ENCODE data around the gene LYPD1. TPM values are rescaled to one million over a fixed set of nuclear protein-coding genes. Genes with fewer than 3 reads are reported as not detected.

The LYPD1 gene
- total and polyA plus RNA-seq, 2 experiments from 2014 or later = 1.5 to 4.2 TPM

GRCh38 chr2:132609101-132609890 lies 60.7 kb downstream of the LYPD1 start (continued):
- TF ChIP-seq ZNF462 (CRISPR knock-in tag; IDR thresholded peaks at IDR 0.05) (no peak), REST (IDR thresholded peaks at IDR 0.05; ENCODE audit: unreplicated experiment) (no peak), ZNF331 (CRISPR knock-in tag; IDR thresholded peaks at IDR 0.05; ENCODE audit: low read depth) (no peak), ETS1 (IDR thresholded peaks at IDR 0.05) (no peak), CREB1 (CRISPR knock-in tag; IDR thresholded peaks at IDR 0.05; ENCODE audit: low read depth) (no peak)
